Measurements from ENCODE around the gene PTPRD.

The PTPRD gene

DNA sequence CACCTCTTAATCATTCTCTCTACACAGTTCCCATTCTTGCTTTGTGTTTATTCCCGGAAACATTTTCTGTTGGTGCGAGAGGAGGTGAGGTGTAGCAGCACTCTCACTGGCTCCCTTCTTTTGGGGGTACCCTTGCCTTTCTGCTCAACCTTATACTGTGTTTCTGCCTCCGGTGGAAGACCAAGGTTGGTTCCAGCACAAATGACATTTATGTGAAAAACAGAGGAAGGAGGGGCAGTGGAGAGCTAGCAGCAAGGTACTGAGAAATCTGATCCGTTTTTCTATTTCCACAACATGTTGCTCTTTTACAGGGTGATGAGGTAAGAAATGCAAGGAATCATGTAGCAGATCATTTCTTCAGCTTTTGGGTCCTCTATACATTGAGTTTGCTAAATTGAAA lies 2165.2 kb downstream of the PTPRD start:
- DNase-seq = no peak

- no peak for DNase-seq
Measured at GRCh38 chr9:8437876-8438275, 2174.9 kb downstream of the PTPRD start.

DNA sequence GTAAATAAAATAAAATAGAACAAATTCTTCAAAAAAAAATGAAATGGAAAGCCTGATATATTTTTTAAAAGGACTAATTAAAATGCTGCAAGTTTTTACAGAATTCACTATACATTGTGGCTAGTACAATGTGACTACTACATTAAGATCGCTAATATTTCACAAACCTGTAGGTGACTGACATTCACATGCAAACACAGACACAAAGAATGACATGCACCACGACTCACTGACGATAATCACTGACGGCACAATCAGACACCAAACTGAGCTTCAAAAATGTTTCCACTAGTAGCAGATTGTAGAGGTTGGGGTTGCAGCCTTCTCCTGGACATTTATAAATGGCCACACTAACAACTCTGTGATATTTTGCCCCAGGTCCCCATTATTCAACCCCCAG lies 2175.5 kb downstream of the PTPRD start:
- no peak for DNase-seq

DNA sequence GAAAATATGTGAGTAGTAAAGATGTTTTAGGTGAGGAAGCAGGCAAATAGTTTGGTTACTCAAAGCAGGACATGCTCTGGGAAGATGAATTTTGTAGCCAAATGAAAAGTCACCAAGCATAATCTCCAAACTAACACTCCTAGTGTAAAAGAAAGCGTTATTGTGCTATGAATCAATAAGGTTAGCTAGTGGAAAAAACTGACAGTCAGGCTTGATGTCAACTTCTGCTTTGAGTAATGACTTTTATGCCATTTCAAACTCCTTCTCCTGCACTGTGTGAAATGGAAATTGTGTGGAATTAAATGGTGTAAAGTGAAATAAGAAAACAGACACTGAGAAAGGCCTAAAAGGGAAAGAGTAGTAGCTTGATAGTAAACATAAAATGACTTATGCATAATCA lies 2176.0 kb downstream of the PTPRD start:
- no peak for DNase-seq

DNA sequence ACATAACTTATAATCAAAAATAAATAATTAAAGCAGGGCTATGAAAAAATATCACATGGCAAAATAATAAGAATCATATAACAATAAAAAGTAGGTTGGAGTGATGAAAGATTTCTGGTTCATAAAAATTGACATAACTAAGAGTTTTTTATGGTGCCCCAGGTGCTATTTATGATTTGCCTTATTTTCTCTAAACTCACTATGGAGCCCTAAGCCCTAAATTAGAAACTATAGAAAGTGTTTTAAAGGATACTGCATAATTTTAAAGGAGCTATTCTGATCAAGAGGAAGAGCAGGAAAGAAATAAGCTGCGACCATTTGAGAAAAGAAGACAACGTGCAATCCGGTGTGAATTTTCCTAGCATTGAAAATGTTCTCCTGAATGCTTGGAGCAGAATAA lies 2178.2 kb downstream of the PTPRD start:
- DNase-seq = no peak

DNA sequence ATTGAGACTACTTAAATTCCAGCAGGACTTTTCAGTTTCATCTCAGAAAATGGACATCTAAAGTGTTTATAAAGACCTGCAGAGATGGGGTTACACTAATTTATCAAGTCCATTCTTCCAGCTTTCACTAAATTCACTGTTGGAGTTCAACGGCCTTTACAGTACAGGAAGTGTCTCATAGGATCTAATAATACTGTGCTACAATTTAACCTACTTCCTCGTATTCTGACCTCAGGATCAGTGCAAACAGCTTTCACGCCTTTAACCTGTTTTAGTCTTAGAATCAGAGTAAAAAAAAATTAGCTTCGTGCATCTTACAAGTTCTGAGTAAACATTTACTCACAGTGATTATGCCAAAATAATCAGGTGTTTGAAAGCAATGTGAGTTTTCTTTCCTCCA lies 2180.6 kb downstream of the PTPRD start:
- DNase-seq = no peak

GRCh38 chr9:8431505-8431904 lies 2181.3 kb downstream of the PTPRD start:
- no peak for DNase-seq

- no peak for DNase-seq
Measured at GRCh38 chr9:8430945-8431344, 2181.9 kb downstream of the PTPRD start.

- DNase-seq = no peak
Measured at GRCh38 chr9:8429768-8430167, 2183.0 kb downstream of the PTPRD start.

GRCh38 chr9:8429157-8429556 lies 2183.6 kb downstream of the PTPRD start:
- DNase-seq = no peak

DNA sequence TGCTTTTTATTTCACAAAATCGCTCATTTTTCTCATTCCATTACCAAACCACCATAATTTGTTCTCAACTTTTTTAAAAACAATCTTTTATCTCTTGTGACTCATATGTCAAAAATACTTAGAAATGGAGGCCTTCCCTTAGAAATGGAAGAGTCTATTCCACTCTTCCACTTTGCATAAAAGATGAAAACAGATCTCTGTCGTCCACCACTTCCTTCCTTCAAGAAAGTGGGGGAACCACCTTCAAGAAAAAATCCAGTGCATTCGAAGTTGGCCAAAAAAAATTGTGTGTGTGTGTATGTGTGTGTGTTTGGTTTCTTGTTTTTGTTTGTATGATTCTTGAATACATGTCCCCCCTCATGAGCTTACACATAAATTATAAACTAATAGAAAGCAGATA lies 2184.4 kb downstream of the PTPRD start:
- DNase-seq = no peak

DNA sequence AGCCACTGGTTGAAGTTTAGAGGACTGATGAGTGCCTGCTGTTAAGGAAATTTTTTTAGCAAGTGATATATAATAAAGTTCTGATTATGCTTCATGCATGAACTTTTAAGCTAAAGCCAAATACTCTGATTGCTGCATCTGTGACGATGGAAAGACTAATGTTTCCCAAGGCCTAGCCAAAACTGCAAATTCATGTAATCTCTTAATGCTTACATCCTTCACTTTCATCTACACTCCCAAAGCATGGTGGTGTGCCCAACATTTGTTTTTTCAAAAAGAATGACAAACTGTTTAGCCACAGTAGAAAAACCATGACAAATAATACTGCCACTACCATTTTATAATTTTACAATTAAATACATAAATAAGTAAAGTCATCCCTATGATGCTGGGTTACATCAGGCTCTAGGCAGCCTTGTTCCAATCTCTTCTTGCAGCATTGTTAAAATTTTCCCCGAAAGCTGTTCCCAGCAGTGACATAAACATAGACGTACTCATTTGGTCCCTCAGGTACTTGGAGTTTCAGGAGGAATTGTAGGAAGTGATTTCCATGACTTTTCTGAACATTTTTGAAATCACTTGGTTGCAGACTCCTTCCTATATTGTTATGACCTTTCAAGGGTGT lies 2187.9 kb downstream of the PTPRD start:
- DNase-seq = no peak

GRCh38 chr9:8420416-8420815 lies 2192.4 kb downstream of the PTPRD start:
- no peak for DNase-seq

DNA sequence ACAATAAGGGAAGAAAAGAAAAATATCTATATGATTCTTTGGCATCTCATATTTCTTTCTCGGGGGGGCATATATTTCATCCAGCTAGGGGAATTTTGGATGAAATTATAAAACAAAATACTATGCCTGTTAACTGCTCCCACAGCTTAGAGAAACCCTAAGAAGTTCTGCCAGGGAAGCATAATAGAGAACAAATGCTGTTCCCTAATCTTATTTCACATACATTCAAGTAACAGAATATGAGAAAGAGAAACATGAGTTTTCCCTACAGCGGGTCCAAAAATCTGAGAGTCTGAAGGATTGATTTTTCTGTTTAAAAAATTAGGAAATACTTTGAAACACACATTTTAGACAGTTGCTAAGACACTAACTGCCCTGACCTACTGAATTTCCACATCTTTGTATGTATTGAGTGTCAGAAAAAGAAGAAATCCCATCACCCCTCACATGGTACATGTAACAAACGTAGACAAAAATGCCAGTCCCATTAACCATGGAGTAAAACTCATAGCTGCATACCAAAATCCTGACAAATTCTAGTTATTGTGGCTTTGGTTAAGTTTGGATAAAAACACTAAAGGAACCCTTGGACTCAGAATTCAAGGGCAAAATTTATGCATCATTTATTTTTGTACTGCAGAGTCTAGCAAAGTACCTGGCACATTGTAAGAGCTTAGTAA lies 2193.1 kb downstream of the PTPRD start:
- no peak for DNase-seq

DNA sequence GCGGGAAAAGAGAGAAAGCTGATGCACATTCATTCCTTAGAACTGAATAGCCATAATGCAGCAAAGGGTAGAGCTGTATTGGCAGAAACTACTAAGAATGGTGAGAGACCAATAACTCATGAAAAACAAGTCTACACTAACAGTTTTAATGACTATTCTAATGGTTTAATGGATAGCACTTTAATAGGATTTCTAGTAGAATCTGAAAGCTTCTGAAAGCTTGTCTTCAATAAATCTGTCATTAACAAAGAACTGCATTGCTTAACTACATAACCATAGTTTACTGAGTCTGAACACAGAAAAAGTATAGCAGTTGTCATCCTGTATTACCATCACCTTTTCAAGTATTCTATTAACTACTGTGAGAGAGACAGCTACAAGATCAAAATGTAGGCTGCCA lies 2195.5 kb downstream of the PTPRD start:
- DNase-seq = no peak

- DNase-seq = no peak
Measured at GRCh38 chr9:8412327-8412726, 2200.5 kb downstream of the PTPRD start.

DNA sequence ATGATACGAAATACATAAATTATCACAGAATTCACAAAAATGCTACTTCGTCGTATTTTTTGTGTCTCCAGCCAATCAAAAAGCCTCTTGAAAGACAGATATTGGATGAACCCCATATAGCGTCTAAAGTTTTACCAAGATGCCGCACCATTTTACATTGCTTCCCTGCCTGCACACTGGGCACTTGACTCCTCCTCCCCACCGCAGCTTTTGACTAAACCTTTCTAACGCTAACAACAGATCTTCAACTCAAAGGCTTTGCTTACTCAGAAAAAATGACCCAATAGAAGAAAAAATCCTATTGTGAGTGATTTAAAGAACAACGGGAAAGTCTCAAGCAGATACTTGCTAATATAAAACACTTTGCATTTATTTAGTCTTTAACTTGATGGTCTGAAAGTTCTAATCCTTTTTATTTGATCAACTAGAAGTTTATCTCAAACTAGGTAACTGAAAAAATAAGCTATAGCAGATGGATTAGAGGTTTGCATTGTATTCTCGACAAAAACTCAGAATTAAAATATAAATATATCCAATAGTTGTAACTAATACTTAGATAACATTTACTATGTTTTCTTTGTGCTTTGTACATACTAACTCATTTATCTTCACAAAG lies 2204.1 kb downstream of the PTPRD start:
- no peak for DNase-seq

GRCh38 chr9:8401961-8402705 lies 2210.7 kb downstream of the PTPRD start:
- no peak for DNase-seq

- no peak for DNase-seq
Measured at GRCh38 chr9:8400378-8400777, 2212.4 kb downstream of the PTPRD start.

- no peak for DNase-seq
Measured at GRCh38 chr9:8395022-8395421, 2217.8 kb downstream of the PTPRD start.

DNA sequence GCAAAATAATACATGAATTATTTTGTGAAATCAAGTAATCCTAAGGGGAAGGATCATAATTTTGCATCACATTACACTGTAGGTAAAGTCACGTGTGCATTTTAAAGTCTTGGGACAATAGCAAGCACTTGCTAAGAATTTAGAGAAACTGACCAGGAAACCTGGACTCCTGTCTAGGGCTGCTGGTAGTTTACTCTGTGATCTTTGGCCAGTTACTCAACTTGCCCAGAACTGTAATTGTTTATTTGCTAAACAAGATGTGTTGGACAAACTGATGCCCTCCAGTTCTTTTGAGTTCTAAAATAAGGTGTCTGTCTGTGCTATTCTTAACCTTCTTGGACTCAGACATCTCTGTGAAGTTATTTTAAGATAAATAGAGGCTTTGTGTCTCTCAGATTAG lies 2218.5 kb downstream of the PTPRD start:
- DNase-seq = no peak

GRCh38 chr9:8392866-8393265 lies 2219.9 kb downstream of the PTPRD start:
- DNase-seq = no peak

- DNase-seq = no peak
Measured at GRCh38 chr9:8391566-8391965, 2221.2 kb downstream of the PTPRD start.

DNA sequence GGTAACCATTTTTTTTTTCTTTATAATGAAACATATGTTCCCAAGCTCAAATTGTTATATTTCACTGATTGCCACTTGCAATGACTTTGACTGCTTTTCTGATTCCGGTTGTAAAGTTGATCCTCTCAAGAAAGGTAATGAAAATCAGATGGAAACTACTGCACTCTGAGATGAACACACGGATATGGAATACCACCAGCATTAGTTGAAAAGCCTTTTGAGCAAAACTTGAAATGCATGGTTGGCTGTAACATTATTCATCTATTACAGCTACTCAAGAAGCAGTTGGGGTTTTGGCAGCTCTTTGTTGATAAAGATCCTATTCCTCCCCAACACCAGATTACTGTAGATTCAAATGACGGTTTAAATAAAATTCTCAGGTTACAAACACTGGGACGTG lies 2221.7 kb downstream of the PTPRD start:
- DNase-seq = no peak
